Suprapubic skin (tissue), 4 donors: ENCODE results near the gene SSRP1.

Experiments used
- EP300 ChIP-seq: sonication (generic); formaldehyde crosslinking; IDR thresholded peaks from one replicate; pipeline ENCODE4 v1.6.1; 2017; ENCODE audit warnings: antibody characterized with exemption
- POLR2A ChIP-seq, 2 donors: fragments of 450-650 bp; IDR thresholded peaks; one replicate each; pipeline ENCODE4 v1.6.1; 2017; ENCODE audit warnings: antibody characterized with exemption in 2 of 2, mild to moderate bottlenecking in 2 of 2, moderate library complexity in 2 of 2
- POLR2AphosphoS5 ChIP-seq, 3 donors: sonication (generic); formaldehyde crosslinking; IDR thresholded peaks; one replicate each; pipeline ENCODE4 v1.6.1; 2017; ENCODE audit warnings: antibody characterized with exemption in 3 of 3
- TF ChIP-seq, protein P1 (sequence below), 2 donors: fragments of 200-600 bp in 1 of 2; fragments of 450-650 bp in 1 of 2; sonication (generic) in 1 of 2; IDR thresholded peaks; one replicate each; pipeline ENCODE4 v1.5.1; 2016 to 2019; ENCODE audit warnings: antibody characterized with exemption in 2 of 2, mild to moderate bottlenecking in 1 of 2, moderate library complexity in 1 of 2

GRCh38 chr11:57297221-57297620 lies 38.5 kb downstream of the SSRP1 start:
- TF ChIP-seq POLR2AphosphoS5 (IDR thresholded peaks at IDR 0.05) = no peak
- TF ChIP-seq POLR2A (IDR thresholded peaks at IDR 0.05) = no peak
- TF ChIP-seq, protein P1, sequence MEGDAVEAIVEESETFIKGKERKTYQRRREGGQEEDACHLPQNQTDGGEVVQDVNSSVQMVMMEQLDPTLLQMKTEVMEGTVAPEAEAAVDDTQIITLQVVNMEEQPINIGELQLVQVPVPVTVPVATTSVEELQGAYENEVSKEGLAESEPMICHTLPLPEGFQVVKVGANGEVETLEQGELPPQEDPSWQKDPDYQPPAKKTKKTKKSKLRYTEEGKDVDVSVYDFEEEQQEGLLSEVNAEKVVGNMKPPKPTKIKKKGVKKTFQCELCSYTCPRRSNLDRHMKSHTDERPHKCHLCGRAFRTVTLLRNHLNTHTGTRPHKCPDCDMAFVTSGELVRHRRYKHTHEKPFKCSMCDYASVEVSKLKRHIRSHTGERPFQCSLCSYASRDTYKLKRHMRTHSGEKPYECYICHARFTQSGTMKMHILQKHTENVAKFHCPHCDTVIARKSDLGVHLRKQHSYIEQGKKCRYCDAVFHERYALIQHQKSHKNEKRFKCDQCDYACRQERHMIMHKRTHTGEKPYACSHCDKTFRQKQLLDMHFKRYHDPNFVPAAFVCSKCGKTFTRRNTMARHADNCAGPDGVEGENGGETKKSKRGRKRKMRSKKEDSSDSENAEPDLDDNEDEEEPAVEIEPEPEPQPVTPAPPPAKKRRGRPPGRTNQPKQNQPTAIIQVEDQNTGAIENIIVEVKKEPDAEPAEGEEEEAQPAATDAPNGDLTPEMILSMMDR (IDR thresholded peaks at IDR 0.05) = no peak
- TF ChIP-seq EP300 = no peak
